GM21515 (cell line): Measurements from ENCODE around the gene IRS1.
"Not testable (repeated sequence)": the region's sequence is repeated elsewhere in the genome, so short reads cannot be mapped to it uniquely, and the experiment has no call there.

Experiments used
- ATAC-seq: cut with Tn5 transposase; IDR thresholded peaks from one replicate; pipeline ENCODE4 v1.9.1; 2021; ENCODE audit not compliant: unreplicated experiment

The IRS1 gene, protein sequence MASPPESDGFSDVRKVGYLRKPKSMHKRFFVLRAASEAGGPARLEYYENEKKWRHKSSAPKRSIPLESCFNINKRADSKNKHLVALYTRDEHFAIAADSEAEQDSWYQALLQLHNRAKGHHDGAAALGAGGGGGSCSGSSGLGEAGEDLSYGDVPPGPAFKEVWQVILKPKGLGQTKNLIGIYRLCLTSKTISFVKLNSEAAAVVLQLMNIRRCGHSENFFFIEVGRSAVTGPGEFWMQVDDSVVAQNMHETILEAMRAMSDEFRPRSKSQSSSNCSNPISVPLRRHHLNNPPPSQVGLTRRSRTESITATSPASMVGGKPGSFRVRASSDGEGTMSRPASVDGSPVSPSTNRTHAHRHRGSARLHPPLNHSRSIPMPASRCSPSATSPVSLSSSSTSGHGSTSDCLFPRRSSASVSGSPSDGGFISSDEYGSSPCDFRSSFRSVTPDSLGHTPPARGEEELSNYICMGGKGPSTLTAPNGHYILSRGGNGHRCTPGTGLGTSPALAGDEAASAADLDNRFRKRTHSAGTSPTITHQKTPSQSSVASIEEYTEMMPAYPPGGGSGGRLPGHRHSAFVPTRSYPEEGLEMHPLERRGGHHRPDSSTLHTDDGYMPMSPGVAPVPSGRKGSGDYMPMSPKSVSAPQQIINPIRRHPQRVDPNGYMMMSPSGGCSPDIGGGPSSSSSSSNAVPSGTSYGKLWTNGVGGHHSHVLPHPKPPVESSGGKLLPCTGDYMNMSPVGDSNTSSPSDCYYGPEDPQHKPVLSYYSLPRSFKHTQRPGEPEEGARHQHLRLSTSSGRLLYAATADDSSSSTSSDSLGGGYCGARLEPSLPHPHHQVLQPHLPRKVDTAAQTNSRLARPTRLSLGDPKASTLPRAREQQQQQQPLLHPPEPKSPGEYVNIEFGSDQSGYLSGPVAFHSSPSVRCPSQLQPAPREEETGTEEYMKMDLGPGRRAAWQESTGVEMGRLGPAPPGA (N-terminal part only)

GRCh38 chr2:226799211-226799975 lies at the start of gene IRS1:
IRS1 (minus strand) TSS chr2:226799820; CDS start chr2:226798738, 1,082 bp downstream.
- ATAC-seq, result peak; percentile 42

- ATAC-seq, result no peak
Observed at GRCh38 chr2:226849349-226849748, 49.7 kb upstream of the IRS1 start.

DNA sequence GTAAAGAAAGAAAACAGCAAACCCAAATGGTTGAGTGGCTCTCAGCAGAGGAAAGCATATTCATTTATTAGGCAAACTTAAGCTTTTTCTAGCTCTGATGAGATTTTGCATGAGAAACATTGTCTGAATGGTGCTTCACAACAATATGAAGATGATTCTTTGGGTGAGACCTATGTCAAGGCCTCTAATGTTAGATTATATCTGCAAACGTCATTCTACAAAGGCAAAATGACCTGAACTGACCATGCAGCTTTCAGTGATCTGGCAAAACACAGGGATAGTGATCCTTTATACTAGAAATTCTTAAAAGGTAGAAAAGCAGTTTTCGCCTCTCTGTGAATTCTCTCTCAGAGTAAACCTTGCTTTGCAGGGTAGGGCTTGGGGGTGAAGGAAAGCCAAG lies 47.9 kb upstream of the IRS1 start:
- ATAC-seq, result no peak

DNA sequence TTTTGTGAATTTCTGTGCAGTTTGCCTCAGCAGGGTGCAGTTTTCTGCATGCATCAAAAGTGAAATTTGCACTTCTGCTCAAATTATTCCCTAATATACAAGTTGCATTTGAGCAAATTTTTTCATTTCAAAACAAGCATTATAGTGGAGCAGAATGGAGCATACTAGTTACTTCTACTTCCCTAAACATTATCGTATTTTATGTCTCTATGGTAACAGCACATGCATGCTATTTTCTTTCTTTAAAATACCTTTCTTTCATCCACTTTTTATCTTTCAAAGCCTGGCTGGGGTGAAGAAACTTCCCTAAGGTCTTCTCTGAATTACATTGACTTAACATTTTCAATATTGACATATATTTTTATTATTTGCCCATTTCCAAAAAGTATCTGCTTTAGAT lies 47.5 kb upstream of the IRS1 start:
- ATAC-seq, result no peak

DNA sequence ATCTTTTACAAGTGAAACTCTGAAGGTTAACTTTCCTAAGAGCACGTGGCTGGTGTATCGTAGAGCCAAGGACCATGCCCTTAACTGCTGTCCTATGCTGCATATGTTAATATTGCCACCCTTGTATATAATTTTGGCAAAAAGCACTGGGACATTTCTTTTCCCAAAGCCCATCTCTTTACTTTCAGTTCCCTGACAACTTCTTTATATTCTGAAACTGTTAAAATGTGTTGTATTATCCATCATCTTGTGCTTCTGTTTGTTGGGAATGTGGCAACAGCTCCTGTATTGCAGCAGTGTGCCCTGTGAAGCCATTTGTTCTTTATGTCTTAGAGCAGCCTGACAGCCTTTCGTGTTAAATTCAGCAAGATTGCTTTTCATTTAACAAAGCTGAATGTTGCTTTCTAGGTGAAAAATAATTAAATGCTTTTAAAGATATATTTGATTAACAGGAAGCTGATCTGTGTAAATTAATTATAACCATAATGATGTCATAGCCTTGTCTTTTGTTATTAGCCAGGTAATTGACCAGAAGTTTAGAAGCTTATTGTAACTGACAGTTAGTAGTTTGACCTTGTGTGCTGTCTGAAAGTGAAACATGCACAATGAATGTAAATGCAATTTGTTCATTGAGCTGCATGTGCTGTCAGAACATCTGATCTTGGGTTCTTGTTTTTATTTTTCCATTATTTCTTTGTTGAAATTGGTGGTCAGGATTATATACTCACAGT lies 45.9 kb upstream of the IRS1 start:
- peak; percentile 69 for ATAC-seq

- ATAC-seq, result not testable (repeated sequence)
Observed at GRCh38 chr2:226843001-226843400, 43.4 kb upstream of the IRS1 start.

- ATAC-seq, result no peak
Observed at GRCh38 chr2:226839951-226840350, 40.3 kb upstream of the IRS1 start.

DNA sequence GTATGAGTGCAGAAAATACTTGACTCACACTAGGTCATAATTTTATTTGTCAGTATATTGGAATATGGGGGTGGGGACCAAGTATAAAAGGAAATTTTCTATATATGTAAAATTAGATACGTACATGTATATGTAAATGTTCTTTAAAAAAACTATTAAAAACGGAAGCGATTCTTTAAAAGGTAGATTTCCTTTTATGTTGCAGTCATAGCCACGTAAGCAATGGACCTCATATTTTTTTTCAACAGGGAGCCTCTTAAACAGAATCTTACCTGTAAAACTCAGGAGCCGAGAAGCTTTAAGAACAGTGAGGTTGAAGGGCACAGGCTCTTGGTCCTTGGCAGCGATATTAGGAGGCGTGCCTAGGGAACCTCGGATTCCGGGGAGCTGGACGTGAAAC lies 39.5 kb upstream of the IRS1 start:
- no peak for ATAC-seq

DNA sequence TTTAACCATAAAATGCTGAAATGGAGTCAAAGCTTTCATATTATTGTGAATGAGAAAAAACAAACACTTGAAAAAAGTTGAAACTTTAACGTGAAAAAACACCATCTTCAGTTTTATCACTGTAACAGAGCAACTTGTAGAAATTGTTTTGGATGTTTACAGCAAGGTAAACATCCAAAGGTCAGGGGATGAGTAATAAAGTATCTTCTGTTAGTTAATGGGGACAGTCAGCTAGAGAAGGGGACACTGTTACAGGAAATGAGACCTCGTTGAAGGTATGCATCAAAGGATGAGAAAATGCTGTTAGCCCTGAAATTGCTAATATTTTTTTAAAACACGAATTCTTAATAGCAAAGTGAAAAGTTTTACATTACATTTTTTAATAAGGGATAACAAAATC lies 39.1 kb upstream of the IRS1 start:
- ATAC-seq, result no peak

DNA sequence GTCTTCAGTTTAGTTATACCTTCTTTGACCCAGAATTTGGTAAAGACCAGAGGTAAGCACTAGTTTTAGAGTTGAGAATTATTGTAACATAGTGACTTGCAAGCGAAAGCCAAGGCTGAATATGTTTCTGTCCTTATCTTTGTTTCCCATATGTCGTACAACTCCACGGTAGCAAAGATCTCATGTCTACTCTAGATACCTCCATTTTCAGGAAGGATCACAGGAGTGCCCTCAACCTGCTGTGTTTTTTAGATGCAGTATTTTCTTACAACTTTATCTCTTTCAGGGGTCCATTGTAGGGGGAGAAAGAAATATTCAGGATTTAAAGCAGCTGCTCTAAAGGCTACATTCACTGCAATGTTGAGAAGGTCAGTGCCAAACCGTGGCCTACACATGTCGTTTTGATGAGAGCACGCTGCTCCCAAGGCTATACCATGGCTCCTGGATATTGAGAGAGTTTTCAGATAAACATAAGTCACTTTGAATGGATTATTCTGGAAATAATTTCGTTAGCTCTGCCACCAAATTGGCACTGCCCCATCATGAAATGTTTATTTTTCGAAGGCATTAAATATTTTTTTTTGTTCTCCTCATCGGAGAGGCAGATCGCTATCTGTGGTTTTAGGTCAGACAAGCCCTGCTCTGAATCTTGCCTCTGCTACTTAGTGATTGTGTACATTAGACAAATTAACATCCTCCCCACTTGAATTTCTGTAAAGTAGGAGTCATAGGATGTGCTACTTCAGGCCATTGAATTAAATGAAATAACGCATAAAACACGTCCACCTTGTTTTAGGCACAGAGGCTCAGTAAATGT lies 38.4 kb upstream of the IRS1 start:
- no peak for ATAC-seq

- no peak for ATAC-seq
Observed at GRCh38 chr2:226837334-226837733, 37.7 kb upstream of the IRS1 start.

DNA sequence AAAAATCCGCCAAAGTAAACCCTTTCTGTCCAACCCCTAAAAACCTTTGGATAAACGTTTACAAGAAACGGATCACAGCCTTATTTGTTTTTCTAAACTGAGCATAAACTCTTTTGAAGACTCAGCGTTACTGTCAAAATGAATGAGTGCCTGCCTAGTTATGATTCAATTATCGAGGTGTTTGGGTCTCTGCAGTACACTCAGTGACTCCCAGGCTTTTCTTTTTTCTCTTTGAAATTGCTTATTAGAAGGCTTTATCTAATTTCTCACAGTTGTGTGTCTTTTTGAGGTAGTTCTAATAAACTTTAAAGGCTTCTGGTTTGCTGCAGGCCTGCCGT lies 36.9 kb upstream of the IRS1 start:
- ATAC-seq, result peak; percentile 10

DNA sequence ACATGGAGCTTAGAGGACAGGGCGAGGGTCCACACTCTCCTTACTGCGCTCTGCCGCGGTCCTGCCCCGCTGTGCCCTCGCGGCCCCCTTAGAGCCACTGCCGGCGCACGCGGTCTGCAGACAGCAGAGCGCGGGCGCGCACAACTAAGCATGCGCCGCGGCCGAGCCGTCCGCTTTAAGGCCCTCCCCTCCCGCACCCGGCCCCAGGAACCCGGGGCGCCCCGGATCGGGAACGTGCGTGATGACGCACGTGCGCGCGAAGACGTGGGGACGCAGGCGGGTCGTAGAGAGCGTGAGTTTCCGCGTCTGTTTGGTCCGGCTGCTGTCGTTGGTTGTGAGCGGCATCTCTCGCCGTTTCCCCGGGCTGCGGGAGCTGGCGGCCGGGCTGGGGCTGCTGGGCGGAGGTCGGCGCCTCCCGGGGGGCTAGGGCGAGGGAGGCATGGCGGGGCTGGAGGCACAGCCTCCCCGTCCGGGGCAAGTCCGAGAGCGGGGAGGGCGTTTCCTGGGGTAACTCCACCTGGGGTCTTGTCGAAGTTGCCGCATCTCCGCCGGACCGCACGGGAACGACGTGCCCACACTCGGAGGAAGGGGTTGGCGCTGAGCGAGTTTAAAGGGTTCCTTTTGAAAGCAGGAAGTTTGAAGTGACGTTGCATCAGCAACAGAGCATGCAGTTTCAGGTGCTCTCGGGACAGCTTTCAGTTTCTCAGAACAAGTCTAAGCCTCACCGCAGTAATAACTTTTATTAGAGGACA lies 36.4 kb upstream of the IRS1 start, which contains the start of gene RHBDD1:
Gene RHBDD1 (plus strand): TSS at position 259 of the 752 bp plus-strand sequence. CDS start 28,640 bp downstream, outside the sequence.
- ATAC-seq, result peak; percentile 85

- ATAC-seq, result peak; percentile 29
Observed at GRCh38 chr2:226835420-226835795, 35.8 kb upstream of the IRS1 start.

GRCh38 chr2:226834880-226835279 lies 35.3 kb upstream of the IRS1 start:
- not testable (repeated sequence) for ATAC-seq

DNA sequence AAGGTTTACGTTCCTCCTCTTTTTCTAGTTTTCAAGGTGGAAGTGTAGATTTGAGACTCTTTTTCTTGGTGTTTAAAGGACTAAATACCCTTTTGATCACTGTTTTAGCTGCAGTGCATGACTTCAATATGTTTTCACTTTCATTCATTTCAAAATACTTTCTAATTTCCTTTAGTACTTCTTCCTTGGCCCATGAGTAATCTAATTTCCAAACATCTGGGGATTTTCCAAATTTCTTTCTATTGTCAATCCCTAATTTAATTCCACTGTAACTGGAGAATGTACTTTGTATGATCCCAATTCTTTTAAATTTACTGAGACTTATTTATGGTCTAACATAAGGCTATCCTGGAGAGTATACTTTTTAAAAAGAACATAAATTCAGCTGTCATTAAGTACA lies 32.4 kb upstream of the IRS1 start:
- ATAC-seq, result no peak

DNA sequence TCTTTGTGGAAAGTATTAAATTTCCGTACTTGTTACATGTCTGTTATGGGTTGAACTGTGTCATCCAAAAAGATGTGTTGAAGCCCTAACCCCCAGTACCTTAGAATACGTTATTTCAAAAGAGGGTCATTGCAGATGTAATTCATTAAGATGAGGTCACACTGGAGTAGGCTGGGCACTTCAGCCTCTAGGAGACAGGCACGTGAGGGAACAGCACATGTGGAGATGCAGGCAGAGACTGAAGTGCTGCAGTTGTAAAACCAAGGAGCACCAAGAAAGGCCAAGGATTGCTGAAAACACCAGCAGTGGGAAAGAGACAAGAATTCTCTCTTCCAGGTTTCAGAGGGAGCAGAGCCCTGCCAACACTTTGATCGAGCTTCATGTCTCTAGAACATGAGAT lies 31.6 kb upstream of the IRS1 start:
- no peak for ATAC-seq

GRCh38 chr2:226829721-226830631 lies 30.4 kb upstream of the IRS1 start:
- no peak for ATAC-seq
